HepG2 (cell line): ENCODE results near the gene HLA-DRB1. TPM values are rescaled to one million over a fixed set of nuclear protein-coding genes. Genes with fewer than 3 reads are reported as not detected.

Experiments
- ATAC-seq: fragments of 200-7000 bp; cut with Tn5 transposase; 3 replicates; pipeline ENCODE4 v1.9.1; 2020; ENCODE audit warnings: mild to moderate bottlenecking, moderate library complexity
- BruUV-seq: library from RNA; stranded (reverse); fragments of 400-500 nt; replicated peaks from 2 replicates; lab custom pipeline; 2021; lab: Mats Ljungman, UMichigan
- CTCF ChIA-PET: fragments of 300-600 bp; formaldehyde crosslinking; extraction: SDS; loops from one replicate; lab custom pipeline; 2021; ENCODE audit warnings: low total read pairs, inconsistent platforms, low intra/inter-chr PET ratio; lab: Yijun Ruan, JAX
- POLR2A ChIA-PET: fragments of 350-600 bp; sonication (Branson Sonifier 250); formaldehyde crosslinking; loops from one replicate; lab custom pipeline; 2020; ENCODE audit warnings: antibody characterized with exemption, inconsistent platforms; lab: Yijun Ruan, JAX
- DNase-seq: peaks from one replicate; pipeline ENCODE4 v3.0.0-alpha.2; 2015; ENCODE audit warnings: low spot score
- FAIRE-seq: peaks from 3 replicates; lab custom pipeline; 2011; peaks lifted over from hg19 to GRCh38; lab: Jason Lieb, UNC
- H2AFZ ChIP-seq: one replicate; pipeline ENCODE4 v1.6.1; 2011; ENCODE audit warnings: low read length, inconsistent platforms
- H3K27ac ChIP-seq: fragments of 300-600 bp; 3 replicates; pipeline ENCODE4 v1.8.0; 2011; ENCODE audit warnings: mixed run types, mild to moderate bottlenecking, mixed read lengths, low read length, inconsistent platforms; ENCODE audit not compliant: insufficient read depth; ENCODE audit errors: extremely low read length
- H3K27me3 ChIP-seq, 2 experiments: fragments of 200-600 bp in 1 of 2; 2 replicates in 1 of 2; 3 replicates in 1 of 2; pipeline versions ENCODE4 v1.6.0 to v1.8.0; 2011; ENCODE audit warnings: low read length in 2 of 2, mild to moderate bottlenecking in 2 of 2, moderate library complexity in 2 of 2, inconsistent platforms in 1 of 2; ENCODE audit not compliant: insufficient read depth in 2 of 2, control insufficient read depth in 1 of 2
- H3K36me3 ChIP-seq, 2 experiments: fragments of 200-600 bp in 1 of 2; replicated peaks in 1 of 2; 2 replicates in 1 of 2; 3 replicates in 1 of 2; pipeline versions ENCODE4 v1.5.1 to v1.8.0; 2011; ENCODE audit warnings: low read length in 2 of 2, inconsistent platforms in 1 of 2; ENCODE audit not compliant: insufficient read depth in 2 of 2, control insufficient read depth in 1 of 2
- H3K4me1 ChIP-seq: 2 replicates; pipeline ENCODE4 v1.5.1; 2012; ENCODE audit warnings: low read length, inconsistent platforms; ENCODE audit not compliant: insufficient read depth
- H3K4me2 ChIP-seq: 2 replicates; pipeline ENCODE4 v1.6.0; 2011; ENCODE audit warnings: low read depth, low read length, inconsistent platforms
- H3K4me3 ChIP-seq, 3 experiments: fragments of 200-600 bp in 1 of 3; sonication (generic), shearing (Covaris generic) in 1 of 3; replicated peaks in 1 of 3; 2 replicates each; pipeline ENCODE4 v1.5.1; 2011 to 2016; ENCODE audit warnings: low read length in 3 of 3, inconsistent platforms in 2 of 3, low read depth in 2 of 3, mild to moderate bottlenecking in 2 of 3, control low read depth in 1 of 3, mixed read lengths in 1 of 3; ENCODE audit not compliant: insufficient read depth in 1 of 3
- H3K79me2 ChIP-seq: one replicate; pipeline ENCODE4 v1.6.1; 2011; ENCODE audit warnings: low read length, inconsistent platforms; ENCODE audit not compliant: insufficient read depth
- H3K9ac ChIP-seq: 2 replicates; pipeline ENCODE4 v1.6.0; 2011; ENCODE audit warnings: mild to moderate bottlenecking, low read depth, low read length, inconsistent platforms; ENCODE audit not compliant: insufficient read depth
- H3K9me3 ChIP-seq: 2 replicates; pipeline ENCODE4 v1.5.1; 2012; ENCODE audit warnings: mild to moderate bottlenecking, low read length
- H4K20me1 ChIP-seq: 2 replicates; pipeline ENCODE4 v1.6.0; 2011; ENCODE audit warnings: inconsistent platforms, mild to moderate bottlenecking, low read length, moderate library complexity; ENCODE audit not compliant: insufficient read depth
- ATF2 ChIP-seq: sonication (generic); formaldehyde crosslinking; IDR thresholded peaks from 2 replicates; pipeline ENCODE4 v1.4.0; 2020; ENCODE audit warnings: missing genetic modification reagents
- KMT2A ChIP-seq: sonication (generic); formaldehyde crosslinking; IDR thresholded peaks from 2 replicates; pipeline ENCODE4 v1.4.0; 2020; ENCODE audit warnings: missing genetic modification reagents
- ZBTB26 ChIP-seq: IDR thresholded peaks from 2 replicates; pipeline ENCODE4 v1.6.1; 2016; ENCODE audit warnings: missing compliant biosample characterization, missing genetic modification reagents, borderline replicate concordance
- WGBS: methylation state at CpG from one replicate; pipeline ENCODE4 v1.1.6; 2017; ENCODE audit warnings: low lambda C conversion rate; 5-methylcytosine and 5-hydroxymethylcytosine counted together
- in situ Hi-C: cut with HindIII; loops from 2 replicates; pipeline ENCODE4 v1.10.0; 2017; ENCODE audit warnings: low pct_unique_long_range_greater_than_20kb; ENCODE audit not compliant: extremely low pct_ligation_motif_present
- intact Hi-C: fragments of 100-400 bp; cut with micrococcal nuclease; formaldehyde crosslinking; loops from one replicate; pipeline ENCODE4 v1.10.0; 2022; ENCODE audit not compliant: unreplicated experiment
- polyA plus RNA-seq, 8 experiments: library from polyadenylated mRNA; depleted of rRNA in 3 of 8; stranded (reverse) in 7 of 8; unstranded in 1 of 8; fragments of >200 nt; fragmentation: Illumina TruSeq in 4 of 8; extraction: Trizol in 4 of 8; gene quantifications; 2 replicates each; pipeline versions ENCODE4 v1.2.1 to v1.2.3, GENCODE V29; 2011 to 2016; ENCODE audit warnings: low read depth in 4 of 8, missing spikeins in 1 of 8, mixed read lengths in 1 of 8; ENCODE audit not compliant: insufficient read depth in 1 of 8
- total RNA-seq, 5 experiments: library from RNA; depleted of rRNA; stranded (reverse); fragments of >200 nt; fragmentation: Illumina TruSeq; extraction: Trizol; gene quantifications; 2 replicates each; pipeline ENCODE4 v1.2.3, GENCODE V29; 2016; ENCODE audit warnings: low read depth in 1 of 5

The HLA-DRB1 gene
- total and polyA plus RNA-seq, 2 of the 13 experiments (the other 11 are each of a cell fraction or from before 2014, with no cell fraction given), result 0.09 TPM; not detected in 1

- no TSS peak for BruUV-seq
- no peak for FAIRE-seq
Observed at GRCh38 chr6:32554116-32554965, 35.3 kb downstream of the HLA-DRB1 start.

More at GRCh38 chr6:32554116-32554965, 35.3 kb downstream of the HLA-DRB1 start:
- no peak overlapping the region for H3K4me3 ChIP-seq
- TF ChIP-seq KMT2A (no peak), ATF2 (CRISPR knock-in tag) (no peak), ZBTB26 (CRISPR knock-in tag) (0 out of 2 replicates have a peak, but pooled peaks have one; percentile 78)
- in situ Hi-C loops (no loop called here), intact Hi-C loops (loop anchor here (1.0 kb wide), 1 partner anchor 8 kb away; no protein-coding TSS in a partner anchor)
- H3K9me3 ChIP-seq, result no peaks in the 10 kb centered on the region
- CTCF ChIA-PET, result no interaction called here
- peaks cover 0 to 6% of the 10 kb centered on the region in 2 experiments; a peak in 1 of 5 replicates for H3K27me3 ChIP-seq
- WGBS, result 31% methylated on average over 9 of the region's 9 CpGs
- H3K4me2 ChIP-seq, result no peak overlapping the region
- DNase-seq (no peak), ATAC-seq (no peak; the same call in 2 of the 3 replicates)
- H3K9ac ChIP-seq, result no peak overlapping the region
- no peaks in the 10 kb centered on the region for H3K79me2 ChIP-seq
- no peak overlapping the region for H3K27ac ChIP-seq
- POLR2A ChIA-PET, result no interaction called here
- H3K4me1 ChIP-seq, result no peaks in the 10 kb centered on the region
- no peaks in the 10 kb centered on the region for H4K20me1 ChIP-seq
- H2AFZ ChIP-seq, result no peak overlapping the region
- no peaks in the 10 kb centered on the region for H3K36me3 ChIP-seq
